Hematopoietic multipotent progenitor cell treated with erythropoietin and hydrocortisone succinate and interleukin-3 and kit ligand, for 17 days (in vitro differentiated cells): ENCODE results near the gene VLDLR.

Source experiments
- DNase-seq: peaks from one replicate; pipeline ENCODE4 v3.0.0-alpha.2; 2015; ENCODE audit warnings: low spot score

The VLDLR gene

DNA sequence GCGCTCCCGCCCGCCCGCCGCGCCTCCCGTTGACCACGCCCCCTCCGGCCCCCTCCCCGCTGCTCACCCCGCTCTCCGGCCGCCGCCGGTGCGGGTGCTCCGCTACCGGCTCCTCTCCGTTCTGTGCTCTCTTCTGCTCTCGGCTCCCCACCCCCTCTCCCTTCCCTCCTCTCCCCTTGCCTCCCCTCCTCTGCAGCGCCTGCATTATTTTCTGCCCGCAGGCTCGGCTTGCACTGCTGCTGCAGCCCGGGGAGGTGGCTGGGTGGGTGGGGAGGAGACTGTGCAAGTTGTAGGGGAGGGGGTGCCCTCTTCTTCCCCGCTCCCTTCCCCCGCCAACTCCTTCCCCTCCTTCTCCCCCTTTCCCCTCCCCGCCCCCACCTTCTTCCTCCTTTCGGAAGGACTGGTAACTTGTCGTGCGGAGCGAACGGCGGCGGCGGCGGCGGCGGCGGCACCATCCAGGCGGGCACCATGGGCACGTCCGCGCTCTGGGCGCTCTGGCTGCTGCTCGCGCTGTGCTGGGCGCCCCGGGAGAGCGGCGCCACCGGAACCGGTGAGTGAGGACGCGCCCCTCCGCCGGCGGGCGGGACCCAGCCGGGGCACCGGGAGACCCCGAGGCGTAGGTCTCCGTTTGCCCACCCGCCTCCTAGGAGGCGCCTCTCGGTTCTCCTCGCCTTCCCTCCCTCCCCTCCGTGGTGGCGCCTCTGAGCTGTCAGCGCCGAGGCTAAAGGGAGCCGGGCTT, at the start of gene VLDLR:
Gene VLDLR, plus strand, starts transcription at position 66 of the 739 bp plus-strand sequence. Its CDS starts 403 bp downstream, at position 469.
- DNase-seq: no peak

DNA sequence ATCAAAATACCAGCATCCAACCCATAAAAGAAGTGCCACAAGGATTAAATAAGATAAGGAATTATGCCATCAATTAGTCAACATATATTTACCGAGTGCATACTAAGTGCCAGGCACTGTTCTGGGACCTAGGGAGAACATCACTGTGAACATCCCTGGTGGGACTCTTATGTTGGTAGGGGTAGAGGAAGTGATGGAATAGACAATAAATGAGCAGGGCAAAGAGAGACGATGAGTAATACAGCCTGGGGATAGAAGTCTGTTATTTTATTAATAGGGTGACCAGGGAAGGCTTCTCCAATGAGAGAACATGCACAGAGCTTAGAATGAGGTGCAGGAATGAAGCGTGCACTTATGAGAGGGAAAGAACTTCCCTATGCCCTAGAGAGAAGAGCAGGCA, 47.4 kb upstream of the VLDLR start:
- DNase-seq: no peak

DNA sequence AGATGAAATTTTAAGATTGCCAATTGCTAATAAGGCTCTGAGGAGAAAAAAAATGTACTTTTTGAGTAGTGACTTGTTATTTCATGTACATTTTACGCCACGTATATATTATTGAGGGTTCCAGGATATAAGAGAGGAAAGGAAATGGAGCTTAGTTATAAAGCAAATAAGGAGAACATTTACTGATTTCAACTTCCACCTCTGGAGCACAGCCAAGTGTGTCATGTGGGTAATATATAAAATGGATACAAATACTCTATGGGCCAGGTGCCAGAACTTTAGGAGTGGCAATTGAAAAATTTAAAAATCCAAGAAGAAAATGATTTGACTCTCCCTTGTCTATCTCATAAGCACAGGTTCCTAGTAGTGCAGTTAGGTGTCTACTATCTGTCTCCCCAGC, 45.0 kb upstream of the VLDLR start:
- no peak for DNase-seq

DNA sequence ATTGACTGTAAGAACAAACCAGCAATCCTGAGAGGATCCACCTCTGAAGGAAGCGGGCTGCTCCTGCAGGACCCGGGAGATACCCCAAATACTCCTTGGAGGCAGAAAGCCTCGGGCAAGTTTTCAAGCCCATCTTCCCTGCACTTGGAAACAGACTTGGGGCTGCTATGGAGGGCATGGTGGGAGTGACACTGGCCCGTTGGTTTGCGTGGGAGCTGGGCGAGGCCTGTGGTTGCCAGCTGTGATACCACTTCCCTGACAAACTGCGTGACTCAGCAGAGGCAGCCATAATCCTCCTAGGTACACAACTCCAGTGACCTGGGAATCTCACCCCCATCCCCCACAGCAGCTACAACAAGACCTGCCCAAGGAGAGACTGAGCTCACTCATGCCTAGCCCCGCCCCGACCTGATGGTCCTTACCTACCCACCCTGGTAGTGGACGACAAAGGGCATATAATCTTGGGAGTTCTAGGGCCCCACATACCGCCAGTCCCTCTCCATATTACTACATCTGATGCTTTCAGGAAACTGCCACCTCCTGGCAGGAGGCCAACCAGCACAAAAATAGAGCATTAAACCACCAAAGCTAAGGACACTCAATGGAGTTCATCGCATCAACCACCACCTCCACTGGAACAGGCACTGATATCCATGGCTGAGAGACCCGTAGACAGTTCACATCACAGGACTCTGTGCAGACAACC, 38.1 kb upstream of the VLDLR start:
- no peak for DNase-seq

DNA sequence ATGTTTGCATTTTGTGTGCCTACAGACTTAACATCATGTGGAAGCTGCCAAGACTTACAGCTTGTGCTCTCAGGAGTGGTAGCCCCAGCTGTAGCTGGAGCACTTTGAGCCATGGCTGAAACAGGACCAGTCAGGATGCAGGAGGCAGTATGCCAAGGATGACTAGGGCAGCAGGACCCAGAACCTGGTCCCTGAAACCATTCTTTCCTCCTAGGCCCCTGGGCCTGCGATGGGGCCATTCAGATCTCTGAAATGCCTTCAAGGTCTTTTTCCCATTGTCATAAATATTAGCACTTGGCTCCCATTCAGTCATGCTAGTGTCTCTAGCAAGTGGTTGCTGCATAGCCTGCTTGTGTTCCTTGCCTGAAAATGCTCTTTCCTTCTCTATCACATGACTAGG, 29.6 kb upstream of the VLDLR start:
- DNase-seq: no peak

DNA sequence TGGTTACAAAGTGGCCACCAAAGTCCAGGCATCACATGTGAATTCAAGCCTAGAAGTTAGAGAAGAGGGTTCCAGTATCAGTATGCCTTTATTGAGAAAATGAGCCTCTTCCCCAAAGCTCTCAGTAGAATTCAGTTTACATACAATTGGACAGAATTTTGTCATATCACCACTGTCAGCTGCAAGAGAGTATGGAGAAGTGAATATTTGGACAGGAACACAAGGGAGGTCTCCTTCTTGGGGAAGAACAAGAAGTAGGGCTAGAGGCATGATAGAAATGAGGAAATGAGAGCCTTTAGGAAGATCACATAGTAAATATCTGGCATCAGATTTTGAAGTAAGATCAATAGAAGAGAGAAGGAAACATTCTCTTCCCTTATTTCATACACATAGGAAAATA, 27.8 kb upstream of the VLDLR start:
- no peak for DNase-seq

DNA sequence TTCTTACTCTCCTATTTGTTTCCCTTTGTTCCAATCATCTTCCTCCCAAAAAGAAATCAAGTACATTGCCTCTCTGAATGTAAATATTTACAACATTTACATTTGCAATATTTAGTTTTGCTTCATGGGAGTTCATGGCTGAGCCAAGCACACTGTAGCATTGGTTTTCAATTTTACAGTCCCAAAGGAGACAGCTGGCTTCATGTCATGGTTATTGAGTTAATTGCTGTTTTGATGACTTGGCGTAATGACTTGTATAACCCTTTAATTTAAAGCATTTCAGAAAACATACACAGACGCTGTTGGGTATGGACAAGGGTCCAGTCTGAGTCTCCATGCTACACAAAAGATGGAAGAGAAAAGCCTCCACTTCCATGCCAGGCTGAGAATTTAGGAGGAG, 25.6 kb upstream of the VLDLR start:
- no peak for DNase-seq

DNA sequence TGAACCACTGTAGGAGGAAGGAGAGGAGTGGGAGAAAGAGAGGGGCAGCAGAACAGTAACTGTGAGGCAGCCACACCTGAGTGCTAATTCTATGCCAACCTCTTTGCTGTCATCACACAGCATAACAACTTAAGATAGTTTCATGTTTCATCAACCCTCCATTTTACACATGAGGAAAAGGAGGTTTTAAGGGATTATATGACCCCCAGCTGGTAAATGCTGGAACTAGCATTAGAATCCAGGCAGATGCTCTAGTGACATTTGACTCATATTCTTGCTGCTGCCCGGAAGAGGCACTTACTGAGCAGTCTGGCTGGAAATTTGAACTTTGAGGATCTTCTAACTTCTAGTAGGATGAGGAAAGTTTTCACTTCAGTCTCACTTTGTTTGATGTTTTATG, 24.1 kb upstream of the VLDLR start:
- no peak for DNase-seq

DNA sequence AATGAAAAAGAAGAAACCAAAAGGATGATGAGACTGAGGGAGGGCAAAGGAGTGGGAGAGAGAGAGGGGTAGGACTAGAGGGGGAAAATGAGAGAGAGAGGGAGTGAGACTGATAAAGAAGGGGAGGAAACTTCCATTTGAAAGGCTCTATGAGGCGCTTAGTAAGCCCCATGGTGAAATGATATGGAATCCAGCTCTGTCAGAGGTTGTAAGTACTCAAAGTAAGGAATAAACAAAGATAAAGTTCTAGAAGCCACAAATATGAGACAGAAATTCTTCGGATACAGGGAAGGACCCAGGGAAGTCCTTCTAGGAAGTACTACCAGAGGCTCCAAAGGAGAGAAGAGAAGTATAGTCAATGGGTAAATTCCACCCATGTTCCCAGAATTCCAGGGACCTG, 21.7 kb upstream of the VLDLR start:
- no peak for DNase-seq

DNA sequence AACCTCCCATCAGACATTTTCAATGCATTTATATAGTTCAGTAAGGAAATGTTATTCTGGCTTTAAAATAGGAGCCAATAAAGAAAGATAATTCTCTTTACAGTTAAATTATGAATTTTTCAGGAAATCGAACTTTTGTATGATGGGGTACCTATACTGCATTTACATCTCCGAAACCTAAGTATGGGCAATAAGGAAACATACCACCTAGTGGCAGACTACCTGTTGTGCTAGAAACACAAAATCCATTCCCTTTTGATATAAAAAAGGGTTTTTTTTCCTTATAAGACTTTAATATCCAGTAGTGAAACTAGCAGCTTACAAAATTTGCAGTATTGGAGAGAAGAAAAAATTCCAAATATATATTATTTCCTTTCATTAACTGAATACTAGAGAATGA, 21.3 kb upstream of the VLDLR start:
- DNase-seq: no peak

DNA sequence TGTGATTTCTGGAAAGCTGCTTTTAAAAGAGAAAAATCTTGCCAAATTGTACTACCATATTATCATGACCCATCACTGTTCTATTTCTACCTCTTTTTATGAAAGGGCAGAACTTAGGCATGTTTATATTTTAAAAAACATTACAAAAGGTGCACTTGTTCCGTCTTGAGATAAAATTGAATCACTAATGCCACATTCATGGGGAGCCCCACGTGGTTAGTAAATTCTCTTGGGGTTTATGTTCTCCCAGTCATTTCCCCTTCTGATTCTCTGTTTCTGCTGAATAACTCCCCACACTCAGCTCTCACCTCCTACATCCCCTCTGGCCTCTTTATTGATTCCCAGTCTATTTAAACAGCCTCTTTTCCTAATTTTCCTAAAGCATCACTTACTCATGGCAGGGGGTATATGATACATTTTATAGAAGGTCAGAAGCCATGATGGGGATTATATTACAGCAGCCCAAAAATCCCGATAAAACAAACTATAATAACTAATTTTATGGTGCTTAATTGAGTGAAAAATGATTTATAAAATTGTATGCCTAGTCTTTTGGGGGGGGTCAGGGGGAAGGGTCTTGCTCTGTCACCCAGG, 19.7 kb upstream of the VLDLR start:
- DNase-seq: no peak

DNA sequence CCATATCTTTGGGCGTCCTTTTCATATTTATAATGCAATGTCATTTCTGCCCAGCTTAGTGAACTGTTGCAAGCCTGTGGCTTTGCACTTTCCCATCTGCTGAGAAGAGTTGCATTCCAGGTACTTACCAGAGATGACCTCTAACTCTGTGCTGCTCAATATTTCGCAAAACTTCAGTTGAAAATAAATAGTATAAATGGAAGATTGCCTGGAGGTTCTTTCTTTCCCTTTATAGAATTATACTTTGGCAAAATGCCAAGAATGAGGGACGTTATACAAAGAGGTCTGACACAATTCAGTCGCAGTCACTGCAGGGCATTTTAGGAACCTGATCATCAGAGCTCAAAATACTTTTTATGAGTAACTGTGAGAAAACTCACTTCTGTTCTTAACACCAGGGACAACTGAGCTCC, 18.9 kb upstream of the VLDLR start:
- DNase-seq: no peak

DNA sequence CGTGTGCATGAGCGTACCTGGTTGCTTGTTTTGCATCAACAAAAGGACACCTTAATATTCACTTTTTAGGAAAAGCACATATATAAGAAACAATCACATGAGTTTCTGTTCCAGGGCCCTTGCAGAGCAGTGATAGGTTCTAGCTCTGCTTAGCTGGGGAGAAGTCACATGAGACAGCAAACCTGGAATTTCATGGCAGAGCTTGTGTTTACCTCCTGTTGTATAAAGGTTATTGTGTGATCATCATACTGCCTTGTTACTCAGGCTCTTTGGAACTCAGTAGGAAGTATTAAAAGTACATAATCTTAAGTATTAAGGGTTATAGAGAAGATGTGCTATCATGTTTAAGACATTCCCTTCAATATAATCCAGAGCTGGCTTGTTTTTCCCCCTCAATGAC, 18.0 kb upstream of the VLDLR start:
- DNase-seq: no peak

DNA sequence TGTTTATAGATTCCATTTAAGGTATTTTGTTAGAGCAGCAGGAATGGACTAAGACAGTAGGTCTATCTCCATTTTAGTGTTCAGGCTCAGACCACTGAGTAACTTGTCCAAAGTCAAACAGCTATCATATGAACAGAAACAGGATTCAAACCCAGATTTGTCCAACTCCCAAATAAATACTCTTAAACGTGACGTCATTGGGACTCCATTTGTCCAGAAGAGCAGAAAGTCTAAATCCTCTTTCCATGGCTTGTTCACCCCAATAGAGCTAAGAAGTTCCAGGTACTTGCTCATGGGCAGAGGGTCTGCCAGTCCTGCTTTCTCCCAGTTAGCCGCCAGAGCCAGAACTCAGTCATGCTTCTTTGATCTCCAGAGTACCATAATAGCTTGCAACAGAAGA, 16.3 kb upstream of the VLDLR start:
- DNase-seq: no peak

DNA sequence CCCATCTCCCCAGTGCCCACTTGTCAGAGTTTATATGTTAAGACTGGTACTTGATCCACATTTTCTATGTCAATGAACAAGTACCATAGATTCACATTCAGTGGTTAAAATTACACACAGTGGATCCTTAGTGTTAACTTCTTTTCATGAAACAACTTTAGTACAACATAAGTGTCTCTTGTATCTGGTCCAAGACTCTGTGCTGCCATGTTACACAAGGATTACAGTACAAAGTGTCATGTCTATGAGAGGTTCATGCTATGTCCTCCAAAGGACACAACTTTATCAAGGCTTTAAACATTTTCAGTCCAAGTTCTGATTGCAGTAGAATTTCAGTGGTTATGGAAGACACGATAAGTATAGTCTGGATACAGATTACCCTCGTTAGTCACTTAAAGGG, 13.3 kb upstream of the VLDLR start:
- no peak for DNase-seq

DNA sequence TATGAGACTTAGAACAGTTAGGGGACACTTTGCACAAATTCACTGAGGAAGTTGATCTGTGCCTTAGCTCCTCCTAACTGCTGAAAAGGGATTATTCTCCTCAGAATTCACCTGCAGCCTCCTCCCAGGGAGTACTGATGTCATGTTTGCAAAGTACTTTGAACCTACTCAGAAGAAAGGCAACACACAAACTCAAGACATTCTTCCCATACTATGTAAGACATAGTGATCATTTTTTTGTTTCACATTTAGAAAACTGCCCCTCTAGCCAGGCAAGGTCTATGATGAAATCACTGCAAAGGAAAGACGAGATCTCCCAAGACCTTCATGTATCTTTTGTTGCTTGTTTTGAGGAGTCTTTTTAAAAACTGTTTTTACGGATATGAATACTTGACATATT, 10.6 kb upstream of the VLDLR start:
- no peak for DNase-seq

DNA sequence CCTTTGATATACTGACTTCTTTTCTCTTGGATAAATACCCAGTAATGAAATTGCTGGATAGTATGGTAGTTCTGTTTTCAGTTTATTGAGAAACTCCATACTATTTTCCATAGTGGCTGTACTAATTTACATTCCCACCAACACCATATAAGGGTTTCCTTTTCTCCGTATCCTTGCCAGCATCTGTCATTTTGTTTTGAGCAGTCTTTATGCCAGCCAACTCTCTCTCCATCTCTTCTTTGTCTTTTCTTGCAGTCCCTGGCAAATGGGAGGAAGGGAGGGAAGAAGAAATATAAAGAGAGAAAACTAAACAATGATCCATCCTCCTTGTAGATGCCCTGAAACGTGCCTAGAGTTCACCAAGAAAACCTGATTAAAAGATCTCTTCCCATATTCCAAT, 9.6 kb upstream of the VLDLR start:
- no peak for DNase-seq

DNA sequence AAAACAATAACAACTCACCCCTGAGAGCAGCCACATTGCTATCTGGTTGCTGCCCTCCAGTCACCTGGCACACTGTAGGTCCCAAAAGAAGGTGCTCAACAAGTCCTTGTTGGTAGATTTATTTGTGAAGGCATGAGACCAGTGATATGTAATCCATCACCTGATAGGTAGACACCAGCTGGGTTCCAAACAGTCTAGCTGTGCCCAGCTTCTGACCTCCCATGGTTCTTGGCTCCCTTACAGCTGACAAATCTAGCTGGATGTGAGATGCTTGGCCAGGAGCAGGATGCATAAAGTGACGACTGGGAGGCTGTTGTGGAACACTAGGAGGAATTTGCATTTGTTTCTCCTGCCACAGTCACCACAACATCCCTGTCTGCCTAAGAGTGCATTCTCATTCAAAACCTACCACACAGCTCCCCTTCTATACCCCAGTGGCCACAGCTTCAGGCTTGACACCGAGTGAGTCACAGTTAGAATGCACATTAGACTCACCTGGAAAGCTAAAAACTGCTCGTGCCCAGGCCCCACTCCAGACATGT, 7.8 kb upstream of the VLDLR start:
- no peak for DNase-seq

DNA sequence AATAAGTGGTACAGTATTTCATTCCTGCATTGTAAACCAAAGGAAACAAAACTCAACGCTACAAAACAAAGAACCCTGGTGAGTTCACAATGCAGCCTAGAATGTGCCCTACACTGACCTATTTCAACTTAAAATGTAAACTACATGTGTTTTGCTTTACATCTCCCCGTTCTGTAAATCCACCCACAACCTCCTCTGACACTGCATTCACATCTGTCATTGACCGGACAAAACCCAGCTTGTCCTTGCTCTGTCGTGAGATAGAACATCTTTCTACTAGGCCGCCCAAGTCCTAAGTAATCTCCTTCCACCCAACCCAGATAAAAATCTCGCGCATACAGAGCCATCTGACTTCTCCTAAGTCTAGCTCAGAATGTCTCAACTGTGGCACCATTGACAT, 6.1 kb upstream of the VLDLR start:
- no peak for DNase-seq

DNA sequence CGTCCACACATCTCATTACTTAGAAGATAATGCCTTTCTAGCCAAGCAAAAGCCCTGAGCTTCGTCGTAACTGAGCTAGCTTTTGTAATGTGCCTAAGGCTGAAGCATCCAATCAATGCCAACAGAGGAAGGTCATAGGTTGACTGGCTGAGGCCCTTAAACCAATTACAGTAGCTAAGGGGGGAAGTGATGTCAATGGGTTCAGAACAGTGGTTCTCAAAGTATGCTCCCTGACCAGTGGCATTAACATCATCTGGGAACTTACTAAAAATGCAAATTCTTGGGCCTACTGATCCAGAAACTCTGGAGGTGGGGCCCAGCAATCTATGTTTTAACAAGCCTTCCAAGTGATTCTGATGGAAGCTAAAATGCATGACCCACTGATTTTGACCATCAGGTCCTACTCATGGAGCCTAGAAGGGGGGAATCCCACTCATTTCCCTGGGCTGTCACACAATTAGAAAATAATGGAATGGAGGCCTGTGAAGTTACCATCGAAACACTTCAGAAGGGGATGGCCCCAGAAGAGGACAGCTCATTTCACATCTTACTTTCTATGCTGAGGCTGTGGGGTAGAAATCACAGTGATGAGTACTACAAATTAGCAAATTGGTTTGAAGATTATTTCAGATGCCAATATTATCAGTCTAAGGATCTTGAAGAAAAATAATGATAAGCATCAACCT, 4.8 kb upstream of the VLDLR start:
- no peak for DNase-seq

DNA sequence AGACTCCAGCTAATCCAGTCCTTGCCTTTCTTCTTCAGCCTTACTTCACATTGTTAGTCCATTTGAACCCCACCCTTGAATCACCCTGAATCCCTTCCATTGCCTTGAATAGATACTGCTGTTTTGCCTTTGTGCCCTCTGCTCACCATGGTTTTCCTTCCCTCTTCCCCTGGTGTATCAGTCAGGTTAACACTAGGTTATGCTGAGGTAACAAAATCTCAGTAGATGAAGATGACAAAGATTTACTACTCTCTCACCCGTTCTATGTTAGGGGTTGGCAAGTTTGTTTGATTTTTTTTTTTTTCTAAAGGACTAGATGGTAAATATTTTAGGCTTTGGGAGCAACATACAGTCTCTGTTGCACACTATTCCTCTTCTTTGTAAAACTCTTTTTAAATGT, 3.3 kb upstream of the VLDLR start:
- no peak for DNase-seq

DNA sequence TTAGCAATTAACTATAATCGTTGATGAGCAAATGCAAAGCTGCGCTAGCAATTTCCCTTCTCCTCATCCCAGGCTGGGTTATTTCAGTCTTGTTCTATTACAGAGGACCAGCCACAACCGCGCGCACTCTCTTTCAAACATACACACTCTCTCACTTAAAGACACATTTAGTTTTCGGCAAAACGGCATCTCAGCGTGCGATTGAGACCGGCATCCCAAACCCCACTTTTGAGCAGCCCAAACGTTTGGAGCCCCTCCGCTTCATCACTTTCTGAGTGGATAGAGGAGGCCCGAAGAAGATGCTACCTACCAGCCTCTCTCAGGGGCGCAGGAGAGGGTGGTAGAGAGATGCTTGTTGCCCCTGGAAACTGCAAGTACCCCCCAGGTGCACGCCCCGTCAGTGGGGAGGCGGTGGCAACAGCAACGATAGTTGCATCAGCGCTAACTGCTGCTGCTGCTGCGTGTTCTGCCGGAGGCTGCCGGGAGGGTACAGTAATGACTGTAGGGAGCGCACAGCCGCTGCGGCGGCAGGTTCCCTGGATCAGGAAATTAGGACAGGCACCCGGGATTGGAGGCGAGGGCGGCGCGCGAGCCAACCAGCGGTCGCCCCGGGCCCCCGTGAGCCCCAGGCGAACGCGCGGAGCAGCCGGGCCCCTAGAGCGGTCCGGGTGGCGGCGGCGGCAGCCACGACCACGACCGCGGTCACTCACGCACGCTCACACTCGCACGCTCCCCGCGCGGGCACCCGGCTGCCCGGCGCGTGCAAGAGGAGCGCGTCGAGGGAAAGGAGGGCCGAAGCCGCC, 467 bp upstream of the VLDLR start:
- no peak for DNase-seq
